OCI-M2 (cell line): ENCODE data around the gene ADCY3.
"Not testable (repeated sequence)": the region's sequence is repeated elsewhere in the genome, so short reads cannot be mapped to it uniquely, and the experiment has no call there.

Experiments used
- DNase-seq: peaks from one replicate; lab custom pipeline; 2025; ENCODE audit not compliant: unreplicated experiment; lab: John Stamatoyannopoulos, UW

Gene ADCY3

DNA sequence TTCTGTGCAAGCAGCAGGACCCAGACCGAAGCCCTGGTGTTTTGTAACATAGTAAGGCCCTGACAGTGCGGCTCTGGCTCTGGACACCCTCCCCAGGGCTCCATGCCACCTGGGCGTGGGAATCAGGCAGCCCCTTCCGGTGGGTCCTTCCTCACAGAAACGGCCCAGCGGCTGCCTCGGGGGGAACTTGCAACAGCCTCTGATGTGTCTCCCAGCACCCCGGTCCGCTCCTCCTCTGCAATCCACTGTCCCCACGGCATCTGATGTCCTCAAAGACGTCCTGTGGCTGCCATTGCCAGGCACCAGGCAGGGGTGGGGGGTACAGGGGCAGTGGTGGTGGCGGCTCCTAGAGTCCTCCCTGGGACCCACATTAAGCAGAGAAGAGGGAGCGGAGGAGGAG lies 68.0 kb downstream of the ADCY3 start:
- no peak for DNase-seq

DNA sequence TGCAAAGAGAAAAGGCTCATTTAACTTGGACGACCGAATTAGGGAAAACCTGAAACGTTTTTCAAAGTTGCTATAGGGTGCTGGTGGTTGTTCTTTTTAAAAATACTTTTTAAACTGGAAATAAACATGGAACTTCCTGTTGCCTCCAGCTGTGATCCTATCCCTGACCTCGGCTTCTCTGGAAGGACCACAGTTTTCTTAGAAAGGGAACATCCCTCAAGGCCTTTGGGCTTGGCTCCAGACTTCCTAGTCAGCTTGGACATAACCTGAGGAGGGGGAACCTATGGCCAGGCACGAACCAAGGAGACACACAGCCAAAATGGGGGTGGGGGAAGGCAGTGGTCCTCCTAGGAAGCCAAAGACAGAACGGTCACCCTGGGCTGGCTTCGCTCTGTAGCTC lies 69.1 kb downstream of the ADCY3 start:
- DNase-seq, result no peak

DNA sequence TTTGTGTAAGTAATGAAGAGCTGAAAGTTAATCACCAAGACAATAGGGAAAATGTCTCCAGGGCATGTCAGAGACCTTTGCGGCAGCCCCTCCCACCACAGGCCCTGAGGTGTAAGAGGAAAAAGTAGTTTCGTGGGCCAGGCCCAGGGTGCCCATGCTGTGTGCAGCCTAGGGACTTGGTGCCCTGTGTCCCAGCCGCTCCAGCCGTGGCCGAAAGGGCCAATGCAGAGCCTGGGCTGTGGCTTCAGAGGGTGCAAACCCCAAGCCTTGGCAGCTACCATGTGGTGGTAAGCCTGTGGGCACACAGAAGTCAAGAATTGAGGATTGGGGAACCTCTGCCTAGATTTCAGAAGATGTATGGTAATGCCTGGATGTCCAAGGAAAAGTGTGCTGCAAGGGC lies 74.3 kb downstream of the ADCY3 start:
- no peak for DNase-seq

DNA sequence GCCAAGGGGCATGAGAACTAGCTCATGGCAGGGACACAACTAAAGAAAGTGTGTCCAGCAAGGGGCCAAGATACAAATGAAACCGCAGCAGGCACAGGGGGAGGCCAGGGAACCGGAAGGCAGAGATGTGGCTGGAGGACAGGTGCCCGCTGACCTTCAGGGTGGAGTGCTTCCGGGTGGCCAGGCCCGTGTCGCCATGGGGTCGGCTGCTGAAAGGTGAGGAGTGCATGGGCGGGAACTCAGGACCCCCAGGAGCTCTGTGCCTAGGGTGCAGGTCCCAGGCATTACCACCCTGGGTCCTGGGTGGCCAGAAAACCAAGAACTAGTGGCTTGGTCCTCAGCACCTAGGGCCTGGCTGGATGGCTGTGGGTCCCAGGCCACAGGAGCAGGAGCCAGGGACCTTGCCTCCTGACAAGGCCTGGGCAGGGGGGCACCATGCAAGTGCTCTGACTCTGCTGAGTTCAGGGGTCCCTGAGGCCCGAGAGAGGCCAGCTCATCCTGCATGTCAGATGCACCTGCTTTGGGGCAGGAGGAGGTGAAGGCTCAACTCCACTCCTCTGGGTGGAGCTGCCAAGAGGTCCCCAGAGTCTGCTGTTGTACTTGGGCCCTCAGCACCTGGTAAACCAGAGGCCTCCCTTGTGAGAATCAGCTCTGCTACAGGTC lies 75.9 kb downstream of the ADCY3 start:
- no peak for DNase-seq

DNA sequence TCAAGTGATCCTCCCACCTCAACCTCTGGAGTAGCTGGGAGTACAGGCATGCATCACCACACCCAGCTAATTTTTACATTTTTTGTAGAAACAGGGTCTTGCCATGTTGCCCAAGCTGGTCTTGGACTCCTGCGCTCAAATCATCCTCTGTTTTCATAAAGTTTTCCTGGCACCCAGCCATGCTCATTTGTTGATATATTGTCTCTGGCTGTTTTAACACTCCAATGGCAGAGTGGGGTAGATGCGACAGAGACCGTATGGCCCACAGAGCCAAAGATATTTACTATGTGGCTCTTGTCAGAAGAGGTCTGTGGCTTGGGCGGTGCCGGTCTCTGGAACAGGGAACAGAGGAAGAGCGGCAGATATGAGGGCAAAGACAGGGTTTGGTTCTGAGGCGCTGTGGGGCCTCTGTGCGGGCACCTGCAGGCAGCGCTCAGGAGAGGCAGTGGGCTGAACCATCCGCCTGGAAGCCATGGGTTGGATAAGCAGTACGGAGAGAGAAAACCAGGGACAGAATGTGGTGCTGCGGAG lies 76.6 kb downstream of the ADCY3 start:
- DNase-seq, result no peak

DNA sequence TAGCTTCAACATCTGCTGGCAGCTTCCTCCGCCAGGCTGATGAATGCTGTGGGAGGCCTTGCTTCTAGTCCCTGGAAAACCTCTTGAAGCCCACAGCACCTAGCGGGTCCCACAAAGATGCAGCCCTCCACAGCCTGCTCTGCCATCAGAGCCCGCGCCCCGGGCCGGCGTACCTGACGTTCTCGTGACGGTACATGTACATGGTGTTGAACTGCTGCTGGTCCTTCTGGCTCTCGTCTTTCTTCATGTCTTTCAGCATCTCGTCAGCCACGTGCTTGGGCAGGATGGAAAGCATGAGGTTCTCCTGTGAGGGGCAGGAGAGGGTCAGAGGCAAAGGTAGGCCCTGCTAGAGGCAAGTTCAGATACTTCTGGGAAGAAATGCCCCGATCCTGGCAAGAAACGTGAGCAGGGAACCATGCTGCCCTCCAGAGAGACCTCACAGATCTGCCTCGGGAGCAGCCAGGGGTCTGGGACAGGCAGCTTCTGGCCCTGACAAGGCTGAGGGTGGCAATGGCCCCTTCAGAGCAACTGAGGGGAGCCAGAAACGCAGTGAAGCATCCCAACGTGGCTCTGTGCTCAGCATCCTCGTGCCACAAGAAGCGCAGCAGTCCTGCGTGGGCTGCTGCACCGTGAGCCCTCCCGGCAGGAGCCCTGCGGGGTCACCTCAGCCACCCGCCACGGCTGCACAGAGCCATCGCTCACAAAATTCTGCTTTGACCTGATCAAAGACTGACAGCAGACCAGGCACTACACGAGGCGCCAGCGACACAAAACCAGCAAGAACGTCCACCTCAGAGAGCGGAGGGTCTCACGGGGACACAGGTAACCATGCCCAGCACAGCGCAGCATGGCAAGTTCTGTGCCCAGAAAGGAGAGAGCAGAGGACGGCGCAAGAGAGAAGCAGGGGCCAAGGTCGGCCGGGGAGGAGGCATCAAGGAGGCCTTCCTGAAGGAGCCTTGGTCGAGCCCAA lies 77.7 kb downstream of the ADCY3 start:
- DNase-seq, result no peak

DNA sequence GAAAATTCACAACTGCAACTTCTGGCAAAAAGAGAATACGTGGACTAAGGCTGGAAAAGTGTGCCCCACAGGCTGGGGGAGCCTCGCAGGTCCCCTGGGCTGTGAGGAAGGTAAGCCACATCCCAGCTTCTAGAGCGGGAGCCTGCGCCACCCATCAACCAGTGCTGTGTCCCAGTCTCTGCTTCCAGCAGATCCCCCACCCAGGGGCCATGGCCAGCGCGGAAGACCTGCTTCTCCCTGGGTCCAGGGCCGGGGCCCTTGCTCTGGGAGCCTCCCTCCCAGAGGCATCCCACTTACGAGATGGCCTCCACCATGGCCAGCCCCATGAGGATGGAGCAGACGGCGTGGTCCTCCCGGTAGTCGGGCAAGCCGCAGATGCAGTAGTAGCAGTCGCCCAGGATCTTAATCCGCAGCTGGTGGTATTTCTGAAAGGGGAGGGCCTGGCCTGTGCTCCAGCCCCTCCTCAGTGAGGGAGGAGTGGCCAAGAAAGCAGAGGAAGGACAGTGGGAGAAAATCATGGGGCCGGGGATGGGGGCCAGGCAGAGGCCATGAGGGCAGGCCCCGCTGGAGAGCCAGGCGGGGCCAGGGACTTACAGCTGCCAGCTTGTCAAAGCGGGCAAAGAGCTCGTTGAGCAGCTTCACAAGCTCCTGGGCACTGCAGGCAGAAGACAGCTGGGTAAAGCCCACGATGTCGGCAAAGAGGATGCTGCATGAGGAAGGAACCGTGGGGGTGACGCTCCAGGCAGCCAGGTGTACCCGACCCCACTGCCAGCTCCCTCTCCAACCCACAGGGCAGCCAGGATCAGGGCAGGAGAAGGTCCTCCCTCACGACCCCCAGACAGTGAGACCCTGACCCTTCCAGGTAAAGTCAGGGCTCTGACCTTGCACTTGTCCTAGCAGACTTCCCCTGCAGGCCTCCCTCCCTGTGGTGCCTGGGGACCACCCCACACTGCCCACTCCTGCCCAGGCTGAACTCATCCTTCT lies 78.8 kb downstream of the ADCY3 start:
- DNase-seq, result no peak

DNA sequence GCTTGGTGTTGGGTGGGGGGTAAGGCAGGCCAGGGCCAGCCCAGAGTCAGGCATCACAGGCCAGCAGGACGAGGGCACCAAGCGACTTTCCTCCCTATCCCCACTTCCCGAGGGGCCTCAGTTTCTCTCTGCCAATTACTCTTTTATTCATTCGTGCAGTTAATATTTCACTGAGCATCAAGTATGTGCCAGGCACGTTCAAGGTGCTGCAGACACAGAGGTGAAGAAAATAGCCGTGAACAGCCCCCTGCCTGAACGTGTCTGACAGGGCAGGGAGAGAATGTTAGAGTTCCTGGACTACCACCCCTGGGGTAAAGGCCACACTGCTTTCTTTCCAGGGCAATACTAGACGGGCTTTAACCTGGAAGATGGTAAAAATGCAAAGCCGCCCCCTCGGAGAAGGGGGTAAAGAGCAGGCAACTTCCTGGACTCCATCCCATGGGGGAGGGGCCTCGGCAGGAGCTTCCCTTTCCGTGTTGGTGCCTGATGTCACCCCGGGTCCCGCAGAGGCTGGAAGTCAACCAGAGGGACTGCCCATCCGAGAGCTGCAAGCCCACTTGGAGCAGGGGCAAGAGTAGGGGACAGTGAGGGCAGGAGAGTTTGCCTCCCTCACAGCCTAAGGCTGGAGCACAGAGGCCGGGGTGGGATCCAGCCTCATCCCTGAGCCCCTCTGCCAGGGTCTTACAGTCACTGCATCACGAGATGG lies 79.7 kb downstream of the ADCY3 start:
- DNase-seq, result no peak

DNA sequence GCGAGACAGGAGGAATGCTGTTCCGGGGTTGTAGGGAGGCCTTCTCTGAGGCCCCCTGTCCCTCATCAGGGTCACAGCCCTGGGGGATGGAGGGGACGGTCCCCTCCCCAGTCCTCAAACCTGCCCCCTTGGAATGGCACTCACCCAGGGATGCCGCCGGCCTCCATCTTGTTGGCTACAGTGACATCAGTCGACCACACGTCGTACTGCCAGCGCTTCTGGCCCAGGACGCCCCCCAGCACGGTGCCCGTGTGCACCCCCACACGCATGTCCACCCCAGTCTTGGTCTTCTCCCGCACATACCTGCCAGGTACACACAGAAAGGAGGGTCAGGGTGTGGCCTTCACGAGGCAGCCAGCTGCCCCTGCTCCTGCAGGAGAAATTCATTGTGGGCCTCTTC lies 80.3 kb downstream of the ADCY3 start:
- no peak for DNase-seq

DNA sequence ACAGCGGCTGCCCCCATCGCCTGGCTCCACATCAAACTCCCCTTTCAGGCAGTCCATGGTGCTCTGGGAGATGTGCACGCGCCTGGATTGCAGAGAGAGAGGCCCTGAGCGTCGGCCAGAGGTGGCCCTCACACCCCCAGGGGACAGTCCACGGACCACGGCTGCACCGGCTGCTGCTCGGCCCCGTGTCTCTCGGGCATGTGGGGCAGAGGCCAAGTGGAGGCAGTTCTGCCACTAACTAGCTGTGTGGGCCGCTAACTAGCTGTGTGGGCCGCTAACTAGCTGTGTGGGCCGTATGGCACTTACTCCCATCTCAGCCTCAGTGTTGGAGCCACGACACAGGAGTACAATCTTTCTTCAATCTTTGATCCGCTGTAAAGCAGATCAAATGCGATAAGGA lies 81.5 kb downstream of the ADCY3 start:
- no peak for DNase-seq

DNA sequence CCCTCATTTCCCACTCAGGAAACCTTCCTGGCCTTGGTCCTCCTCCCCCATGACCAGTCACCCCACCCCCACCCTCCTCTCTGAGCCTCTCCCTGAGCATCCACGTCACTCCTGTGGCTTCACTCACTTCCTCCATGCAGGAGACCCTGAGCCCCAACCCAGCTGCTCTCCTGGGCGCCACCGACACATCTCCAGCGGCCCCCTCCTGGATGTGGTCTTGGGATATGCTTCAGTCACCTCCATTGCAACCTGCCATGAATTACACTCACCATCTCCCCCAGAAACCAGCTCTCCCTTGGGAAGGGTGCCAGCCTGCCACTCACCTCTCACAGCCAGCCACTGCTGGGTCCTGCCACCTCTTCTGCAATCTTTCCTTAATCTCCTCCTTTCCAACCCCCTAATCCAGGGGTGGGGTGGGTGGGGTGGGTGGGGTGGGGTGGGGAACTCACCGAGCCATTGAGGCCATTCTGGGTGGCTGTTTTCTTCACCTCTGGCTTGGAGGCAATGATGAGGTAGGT lies 82.0 kb downstream of the ADCY3 start:
- no peak for DNase-seq

DNA sequence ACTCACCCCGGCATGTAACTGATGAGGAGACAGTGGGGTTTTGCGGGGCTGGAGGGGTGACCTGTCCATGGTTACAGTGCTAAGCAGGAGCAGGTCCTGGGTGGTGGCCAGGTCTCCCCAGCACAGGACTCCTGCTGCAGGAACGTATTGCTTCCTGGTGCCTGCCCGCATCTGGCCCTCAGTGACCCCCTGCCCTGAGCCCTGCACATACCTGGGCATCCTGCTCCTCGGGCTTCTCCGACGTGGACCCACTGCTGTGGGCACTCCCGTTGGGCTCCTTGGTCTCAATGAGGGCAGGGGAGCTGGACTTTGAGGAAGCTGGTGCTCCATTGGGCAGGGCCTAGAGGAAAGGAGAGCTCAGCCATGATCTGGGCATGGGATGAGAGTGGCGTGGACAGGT lies 83.3 kb downstream of the ADCY3 start:
- no peak for DNase-seq

DNA sequence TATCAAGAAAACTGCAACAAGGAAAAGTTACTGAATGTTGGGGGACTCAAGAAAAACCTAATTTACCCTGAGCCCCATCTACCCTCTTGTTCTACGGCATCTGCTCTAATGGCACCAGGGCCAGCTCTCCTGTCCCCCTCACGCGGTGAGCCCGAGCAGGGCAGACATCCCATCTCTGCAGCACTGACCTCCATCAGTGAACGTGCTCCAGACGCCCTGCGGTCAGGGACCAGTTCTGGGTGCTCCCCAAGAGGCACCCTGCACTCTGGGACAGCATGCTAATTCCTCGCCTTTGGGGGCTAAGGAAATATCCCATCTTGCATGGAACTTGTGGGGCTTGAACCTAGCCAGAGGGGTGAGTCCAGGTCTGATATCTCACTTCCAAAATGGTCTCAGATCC lies 83.8 kb downstream of the ADCY3 start:
- no peak for DNase-seq

DNA sequence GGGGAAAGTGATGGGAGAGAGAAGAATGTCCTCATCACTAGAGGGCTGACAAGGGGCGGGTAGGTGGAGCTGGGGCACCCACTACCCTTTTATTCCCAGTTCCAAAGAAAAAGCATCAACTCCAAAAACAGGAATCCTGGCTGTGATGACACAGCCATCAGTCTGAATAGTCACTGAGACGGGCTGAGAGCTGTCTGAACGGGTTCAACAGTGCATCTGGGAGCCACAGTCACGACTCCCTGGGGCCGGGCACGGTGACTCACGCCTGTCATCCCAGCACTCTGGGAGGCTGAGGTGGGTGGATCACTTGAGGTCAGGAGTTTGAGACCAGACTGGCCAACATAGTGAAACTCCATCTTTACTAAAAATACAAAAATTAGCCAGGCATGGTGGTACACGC lies 84.6 kb downstream of the ADCY3 start:
- not testable (repeated sequence) for DNase-seq

DNA sequence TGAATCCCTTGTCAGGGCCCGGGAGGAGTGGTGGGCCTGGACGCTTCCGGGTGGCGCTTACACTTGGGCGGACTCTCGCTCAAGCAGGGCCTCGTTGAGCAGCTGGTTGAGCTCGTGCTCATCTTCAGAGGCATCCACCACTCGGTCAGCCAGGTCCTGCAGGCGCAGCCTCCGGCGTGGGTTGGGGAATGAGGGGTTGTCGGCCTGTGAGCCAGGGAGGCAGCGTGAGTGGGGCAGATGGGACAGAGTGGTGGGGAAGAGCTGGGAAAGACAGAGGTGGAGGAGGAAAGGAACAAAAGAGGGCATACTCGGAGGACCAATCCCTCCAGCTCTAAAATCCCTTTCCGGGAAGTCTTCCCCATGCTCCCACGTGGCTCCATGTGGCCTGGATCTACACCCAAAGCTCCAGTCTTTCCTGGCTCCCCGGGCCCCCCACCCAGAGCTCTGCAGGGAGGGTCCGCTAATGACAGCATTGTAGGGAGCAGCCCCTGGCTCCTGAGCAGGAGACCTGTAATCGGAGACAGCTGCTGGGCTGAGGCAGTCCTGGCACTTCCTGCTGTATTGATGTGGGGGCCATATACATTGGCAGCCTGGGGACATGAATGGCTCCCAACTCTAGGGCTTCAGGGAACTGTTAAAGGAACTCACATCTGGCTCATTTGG lies 85.2 kb downstream of the ADCY3 start:
- DNase-seq, result no peak

DNA sequence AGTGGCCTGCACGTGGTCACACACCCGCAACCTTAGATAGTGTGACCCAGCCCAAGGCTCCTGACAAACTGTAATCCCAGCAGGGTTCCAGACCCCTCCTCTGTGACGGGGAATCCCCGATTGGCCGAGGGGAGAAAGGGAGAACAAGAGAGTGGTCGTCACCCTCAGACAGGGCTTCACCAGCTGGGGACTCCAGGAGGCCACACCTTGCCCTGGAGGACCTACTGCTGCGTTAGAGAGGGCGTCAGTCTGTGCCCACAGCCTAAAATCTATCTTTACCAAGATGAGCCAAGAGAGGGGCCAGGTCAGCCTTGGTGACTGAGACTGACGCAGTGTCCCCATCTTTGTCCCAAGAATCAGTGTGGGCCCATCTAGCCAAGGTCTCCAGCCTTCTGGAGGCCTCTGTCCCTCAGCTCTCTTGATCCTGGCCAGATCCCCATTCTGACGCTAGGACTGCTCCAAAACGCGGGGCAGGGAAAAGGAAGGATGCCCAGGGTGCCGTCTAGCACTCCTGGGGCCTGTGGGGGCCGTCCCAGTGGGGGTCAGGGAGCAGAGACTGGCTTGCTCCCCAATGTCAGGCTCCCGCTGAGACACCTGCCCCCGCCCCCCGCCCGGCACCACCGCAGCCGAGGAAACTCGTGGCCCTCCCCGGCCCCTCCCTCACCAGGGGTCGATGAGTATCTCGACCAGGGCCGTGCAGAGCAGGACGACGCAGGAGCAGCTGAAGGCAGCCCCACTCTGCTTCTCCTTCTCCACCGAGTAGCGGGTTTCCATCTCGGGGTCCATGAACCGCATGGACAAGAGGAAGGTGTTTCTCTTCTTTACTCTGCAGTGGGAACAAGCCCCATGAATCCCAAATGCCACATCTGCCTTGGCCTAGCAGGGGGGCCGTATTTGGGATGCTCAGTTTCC lies 86.0 kb downstream of the ADCY3 start:
- no peak for DNase-seq

DNA sequence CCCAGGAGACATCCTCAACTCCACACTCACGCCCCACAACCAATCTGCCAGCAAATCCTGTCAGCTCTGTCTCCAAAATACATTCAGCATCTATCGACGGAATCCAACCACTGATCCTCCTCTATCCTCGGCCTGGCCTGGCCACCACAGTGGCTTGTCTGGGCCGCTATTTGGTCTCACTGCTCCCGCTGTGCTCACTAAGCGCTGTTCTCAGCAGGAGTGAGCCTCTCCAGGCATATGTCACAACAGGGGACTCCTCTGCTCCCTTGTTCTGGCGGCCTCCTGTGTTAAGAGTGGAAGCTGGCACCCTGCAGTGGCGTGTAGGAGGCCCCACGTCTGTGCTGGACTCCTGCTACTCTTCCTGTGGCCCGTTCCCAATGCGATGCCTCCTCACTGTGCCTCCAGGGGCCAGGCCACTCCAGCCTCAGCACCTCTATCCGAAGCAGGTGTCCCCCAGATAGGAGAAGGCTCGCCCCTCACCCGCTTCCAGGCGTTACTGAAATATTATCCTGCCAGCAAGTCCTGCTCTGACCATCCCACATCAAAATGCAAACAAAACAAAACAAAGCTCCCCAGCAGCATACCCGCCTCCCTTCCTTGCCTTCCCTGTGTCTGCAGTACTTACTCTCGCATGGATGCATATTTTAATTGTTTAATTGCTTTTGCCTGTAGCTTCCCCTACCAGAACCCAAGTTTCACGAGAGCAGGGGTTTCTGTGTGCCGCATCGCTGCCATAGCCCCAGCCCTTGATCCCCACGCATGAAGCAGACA lies 86.9 kb downstream of the ADCY3 start:
- DNase-seq, result no peak

DNA sequence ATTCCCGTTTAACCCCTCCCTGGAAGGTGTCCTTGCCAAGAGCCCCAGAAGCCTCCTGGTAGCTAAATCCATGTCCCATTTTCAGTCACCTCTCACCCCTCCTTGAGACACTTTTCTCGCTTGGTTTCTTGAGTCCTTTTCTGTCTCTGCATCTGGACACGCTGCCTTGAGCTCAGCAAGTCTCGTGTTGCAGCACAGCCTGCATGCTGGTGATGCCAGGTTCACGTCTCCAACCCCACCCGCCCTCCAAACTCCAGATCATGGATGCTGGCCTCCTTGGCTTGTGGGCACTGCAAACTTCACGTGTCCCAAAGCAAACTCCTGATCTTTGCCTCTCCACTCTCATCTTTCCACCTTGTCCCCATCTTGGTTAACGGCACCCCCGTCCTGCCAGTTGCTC lies 87.5 kb downstream of the ADCY3 start:
- no peak for DNase-seq
